GM12878 (cell line): Measurements from ENCODE around the gene FATE1. TPM values are rescaled to one million over a fixed set of nuclear protein-coding genes. Genes with fewer than 3 reads are reported as not detected.

Source experiments
- ATAC-seq: fragments of 200-7000 bp; cut with Tn5 transposase; 3 replicates; pipeline ENCODE4 v1.9.1; 2020; ENCODE audit warnings: mild to moderate bottlenecking, moderate library complexity
- BruUV-seq: library from RNA; stranded (reverse); fragments of 400-500 nt; replicated peaks from 2 replicates; lab custom pipeline; 2021; lab: Mats Ljungman, UMichigan
- CTCF ChIA-PET: fragments of 300-600 bp; sonication (Branson Sonifier 250); formaldehyde crosslinking; extraction: SDS; loops from one replicate; lab custom pipeline; 2021; ENCODE audit warnings: inconsistent platforms; lab: Yijun Ruan, JAX
- POLR2A ChIA-PET: fragments of 350-600 bp; formaldehyde crosslinking; extraction: SDS; loops from one replicate; lab custom pipeline; 2021; ENCODE audit warnings: inconsistent platforms; lab: Charles Lee
- RAD21 ChIA-PET: fragments of 300-600 bp; sonication (Branson Sonifier 250); formaldehyde crosslinking; loops from one replicate; lab custom pipeline; 2023; ENCODE audit warnings: antibody characterized with exemption; ENCODE audit not compliant: unreplicated experiment; lab: Charles Lee
- SMC1A ChIA-PET: fragments of 300-600 bp; sonication (Branson Sonifier 250); formaldehyde crosslinking; loops from one replicate; lab custom pipeline; 2023; ENCODE audit not compliant: unreplicated experiment, uncharacterized antibody; lab: Charles Lee
- DNase-seq: peaks from one replicate; pipeline ENCODE4 v3.0.0-alpha.2; 2011; ENCODE audit warnings: low read depth, low spot score
- FAIRE-seq: peaks from 3 replicates; lab custom pipeline; 2011; peaks lifted over from hg19 to GRCh38; lab: Jason Lieb, UNC
- H2AFZ ChIP-seq: 2 replicates; pipeline ENCODE4 v1.6.0; 2011; ENCODE audit warnings: low read depth, low read length, control low read depth; ENCODE audit not compliant: control insufficient read depth
- H3K27ac ChIP-seq: 2 replicates; pipeline ENCODE4 v1.5.1; 2011; ENCODE audit warnings: control low read depth; ENCODE audit not compliant: control insufficient read depth, insufficient read depth
- H3K27me3 ChIP-seq, 2 experiments: replicated peaks in 1 of 2; 2 replicates each; pipeline versions ENCODE4 v1.6.0 to v1.6.1; 2011; ENCODE audit warnings: low read length in 1 of 2; ENCODE audit not compliant: control insufficient read depth in 2 of 2, insufficient read depth in 2 of 2
- H3K36me3 ChIP-seq, 2 experiments: 2 replicates each; pipeline ENCODE4 v1.5.1; 2011; ENCODE audit warnings: low read length in 1 of 2; ENCODE audit not compliant: control insufficient read depth in 2 of 2, insufficient read depth in 2 of 2
- H3K4me1 ChIP-seq: 2 replicates; pipeline ENCODE4 v1.6.1; 2011; ENCODE audit warnings: mild to moderate bottlenecking, low read length, moderate library complexity, mixed read lengths; ENCODE audit not compliant: control insufficient read depth, insufficient read depth
- H3K4me2 ChIP-seq: 2 replicates; pipeline ENCODE4 v1.6.0; 2011; ENCODE audit warnings: control low read depth; ENCODE audit not compliant: control insufficient read depth, insufficient read depth
- H3K4me3 ChIP-seq: fragments of 200-600 bp; sonication (generic); 2 replicates; pipeline ENCODE4 v1.5.1; 2016
- H3K79me2 ChIP-seq: 2 replicates; pipeline ENCODE4 v1.6.0; 2011; ENCODE audit warnings: low read length; ENCODE audit not compliant: control insufficient read depth, insufficient read depth
- H3K9ac ChIP-seq: 2 replicates; pipeline ENCODE4 v1.8.0; 2011; ENCODE audit warnings: low read length, control low read depth, mixed read lengths; ENCODE audit not compliant: control insufficient read depth, insufficient read depth
- H3K9me3 ChIP-seq: replicated peaks from 3 replicates; pipeline ENCODE4 v1.5.1; 2011; ENCODE audit warnings: mild to moderate bottlenecking, low read length; ENCODE audit not compliant: control insufficient read depth, insufficient read depth
- H4K20me1 ChIP-seq: 2 replicates; pipeline ENCODE4 v1.6.0; 2011; ENCODE audit not compliant: control insufficient read depth, insufficient read depth
- BHLHE40 ChIP-seq, 2 experiments: fragments of 450-650 bp in 1 of 2; IDR thresholded peaks; 2 replicates each; pipeline ENCODE4 v1.6.1; 2011 to 2017; ENCODE audit warnings: low read depth in 2 of 2, borderline replicate concordance in 1 of 2, improper control_type of control experiment in 1 of 2, low read length in 1 of 2, mild to moderate bottlenecking in 1 of 2
- SUPT20H ChIP-seq: IDR thresholded peaks from 2 replicates; pipeline ENCODE4 v1.6.1; 2011; ENCODE audit warnings: low read depth, mild to moderate bottlenecking, low read length, moderate library complexity, borderline replicate concordance; ENCODE audit not compliant: control insufficient read depth
- WGBS: methylation state at CpG from one replicate; pipeline ENCODE4 v1.1.6; 2016; ENCODE audit warnings: low lambda C conversion rate; ENCODE audit not compliant: insufficient replicate concordance, insufficient coverage; ENCODE audit errors: missing lambda C conversion rate; 5-methylcytosine and 5-hydroxymethylcytosine counted together
- in situ Hi-C: fragments of 300-500 bp; cut with MboI; formaldehyde crosslinking; loops from 9 replicates; pipeline ENCODE4 v1.14.3; 2018; ENCODE audit warnings: mixed read lengths
- intact Hi-C: fragments of 100-400 bp; cut with micrococcal nuclease; formaldehyde crosslinking; loops from one replicate; pipeline ENCODE4 v1.14.2; 2022; ENCODE audit not compliant: unreplicated experiment
- polyA plus RNA-seq, 11 experiments: library from polyadenylated mRNA; depleted of rRNA in 4 of 11; unstranded in 6 of 11; stranded (reverse) in 5 of 11; fragments of >200 nt; fragmentation: Nextera tagmentation in 4 of 11; fragmentation: Illumina TruSeq in 1 of 11; extraction: Ambion mirVana in 4 of 11; extraction: Trizol in 1 of 11; gene quantifications; 1 replicate in 1 of 11; 2 replicates in 10 of 11; pipeline versions ENCODE4 v1.2.1 to v1.2.3, GENCODE V29; 2011 to 2016; ENCODE audit warnings: inconsistent platforms in 2 of 11, missing spikeins in 2 of 11, low read depth in 1 of 11
- total RNA-seq, 4 experiments: library from RNA; depleted of rRNA in 3 of 4; stranded (reverse); fragments of >200 nt in 3 of 4; fragmentation: Illumina TruSeq in 1 of 4; extraction: Trizol in 1 of 4; gene quantifications; 2 replicates each; pipeline versions ENCODE4 v1.2.1 to v1.2.3, GENCODE V29; 2013 to 2021
- TF ChIP-seq, protein P1 (sequence below): fragments of 150-350 bp; IDR thresholded peaks from 2 replicates; pipeline ENCODE4 v1.6.1; 2016; ENCODE audit warnings: low read depth, low read length

The FATE1 gene
- total and polyA plus RNA-seq, 10 of the 15 experiments (the other 5 are each of a cell fraction or from before 2014, with no cell fraction given): 0.26 to 0.28 TPM; not detected in 8

GRCh38 chrX:151702026-151702714, 13.7 kb upstream of the FATE1 start:
- Histone ChIP-seq H3K4me1 (no peaks in the 10 kb centered on the region), H3K27me3 (no peaks in the 10 kb centered on the region), H3K4me2 (no peak overlapping the region), H3K9me3 (no peaks in the 10 kb centered on the region), H4K20me1 (no peaks in the 10 kb centered on the region), H3K36me3 (no peaks in the 10 kb centered on the region), H3K27ac (no peak overlapping the region), H2AFZ (no peak overlapping the region), H3K4me3 (no peak overlapping the region)
- 26% methylated on average over 9 of the region's 9 CpGs for WGBS
- FAIRE-seq (no peak), ATAC-seq (no peak)
- RAD21 ChIA-PET: no interaction called here
- POLR2A ChIA-PET: no interaction called here
- BruUV-seq: no TSS peak
- SMC1A ChIA-PET: no interaction called here
- intact Hi-C loops: no loop called here
- TF ChIP-seq, protein P1, sequence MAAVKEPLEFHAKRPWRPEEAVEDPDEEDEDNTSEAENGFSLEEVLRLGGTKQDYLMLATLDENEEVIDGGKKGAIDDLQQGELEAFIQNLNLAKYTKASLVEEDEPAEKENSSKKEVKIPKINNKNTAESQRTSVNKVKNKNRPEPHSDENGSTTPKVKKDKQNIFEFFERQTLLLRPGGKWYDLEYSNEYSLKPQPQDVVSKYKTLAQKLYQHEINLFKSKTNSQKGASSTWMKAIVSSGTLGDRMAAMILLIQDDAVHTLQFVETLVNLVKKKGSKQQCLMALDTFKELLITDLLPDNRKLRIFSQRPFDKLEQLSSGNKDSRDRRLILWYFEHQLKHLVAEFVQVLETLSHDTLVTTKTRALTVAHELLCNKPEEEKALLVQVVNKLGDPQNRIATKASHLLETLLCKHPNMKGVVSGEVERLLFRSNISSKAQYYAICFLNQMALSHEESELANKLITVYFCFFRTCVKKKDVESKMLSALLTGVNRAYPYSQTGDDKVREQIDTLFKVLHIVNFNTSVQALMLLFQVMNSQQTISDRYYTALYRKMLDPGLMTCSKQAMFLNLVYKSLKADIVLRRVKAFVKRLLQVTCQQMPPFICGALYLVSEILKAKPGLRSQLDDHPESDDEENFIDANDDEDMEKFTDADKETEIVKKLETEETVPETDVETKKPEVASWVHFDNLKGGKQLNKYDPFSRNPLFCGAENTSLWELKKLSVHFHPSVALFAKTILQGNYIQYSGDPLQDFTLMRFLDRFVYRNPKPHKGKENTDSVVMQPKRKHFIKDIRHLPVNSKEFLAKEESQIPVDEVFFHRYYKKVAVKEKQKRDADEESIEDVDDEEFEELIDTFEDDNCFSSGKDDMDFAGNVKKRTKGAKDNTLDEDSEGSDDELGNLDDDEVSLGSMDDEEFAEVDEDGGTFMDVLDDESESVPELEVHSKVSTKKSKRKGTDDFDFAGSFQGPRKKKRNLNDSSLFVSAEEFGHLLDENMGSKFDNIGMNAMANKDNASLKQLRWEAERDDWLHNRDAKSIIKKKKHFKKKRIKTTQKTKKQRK: no peak
- no peak for TF ChIP-seq BHLHE40 (IDR thresholded peaks at IDR 0.05; ENCODE audit: borderline replicate concordance in 1 of 2, low read depth in 2 of 2, low read length in 1 of 2)
- no peak for TF ChIP-seq SUPT20H
- TF ChIP-seq, all 136 proteins: peak for 0
- CTCF ChIA-PET: no interaction called here
- H3K79me2 ChIP-seq: no peaks in the 10 kb centered on the region
- no peak for DNase-seq
- in situ Hi-C loops: no loop called here
- no peak overlapping the region for H3K9ac ChIP-seq
